Tibial nerve (tissue), 4 donors: Measurements from ENCODE around the gene DTNBP1.

Experiments used
- EP300 ChIP-seq, 2 donors: sonication (generic); formaldehyde crosslinking; IDR thresholded peaks; one replicate each; pipeline ENCODE4 v1.6.1; 2017; ENCODE audit warnings: antibody characterized with exemption in 2 of 2, mild to moderate bottlenecking in 1 of 2
- POLR2A ChIP-seq, 2 donors: fragments of 450-650 bp; IDR thresholded peaks; one replicate each; pipeline ENCODE4 v1.6.1; 2017; ENCODE audit warnings: antibody characterized with exemption in 2 of 2, mild to moderate bottlenecking in 2 of 2, moderate library complexity in 2 of 2
- TF ChIP-seq, protein P1 (sequence below), 5 experiments: fragments of 200-600 bp in 3 of 5; fragments of 450-650 bp in 2 of 5; sonication (generic) in 3 of 5; IDR thresholded peaks; one replicate each; pipeline ENCODE4 v1.5.1; 2016 to 2019; ENCODE audit warnings: antibody characterized with exemption in 5 of 5, mild to moderate bottlenecking in 3 of 5, moderate library complexity in 2 of 5

DNA sequence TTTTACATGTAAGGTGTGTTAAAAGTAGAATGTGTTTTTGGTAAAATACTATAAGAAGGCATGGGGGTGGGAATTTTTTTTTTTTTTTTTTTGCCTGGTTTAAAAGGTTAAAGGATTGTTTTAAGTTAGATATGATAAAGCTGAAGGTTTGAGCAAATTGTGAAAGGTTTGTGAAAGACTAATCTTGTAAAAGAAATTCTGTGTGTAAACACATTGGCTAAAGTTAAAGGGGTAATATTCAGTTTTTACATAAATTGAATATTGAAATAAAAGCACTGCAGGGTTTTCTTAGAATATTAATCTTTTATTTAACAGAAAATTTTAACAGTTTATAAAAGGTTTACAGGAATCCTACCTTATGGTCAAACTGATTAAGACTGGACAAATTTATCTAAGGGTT is 105.7 kb downstream of the DTNBP1 start:
- TF ChIP-seq, protein P1, sequence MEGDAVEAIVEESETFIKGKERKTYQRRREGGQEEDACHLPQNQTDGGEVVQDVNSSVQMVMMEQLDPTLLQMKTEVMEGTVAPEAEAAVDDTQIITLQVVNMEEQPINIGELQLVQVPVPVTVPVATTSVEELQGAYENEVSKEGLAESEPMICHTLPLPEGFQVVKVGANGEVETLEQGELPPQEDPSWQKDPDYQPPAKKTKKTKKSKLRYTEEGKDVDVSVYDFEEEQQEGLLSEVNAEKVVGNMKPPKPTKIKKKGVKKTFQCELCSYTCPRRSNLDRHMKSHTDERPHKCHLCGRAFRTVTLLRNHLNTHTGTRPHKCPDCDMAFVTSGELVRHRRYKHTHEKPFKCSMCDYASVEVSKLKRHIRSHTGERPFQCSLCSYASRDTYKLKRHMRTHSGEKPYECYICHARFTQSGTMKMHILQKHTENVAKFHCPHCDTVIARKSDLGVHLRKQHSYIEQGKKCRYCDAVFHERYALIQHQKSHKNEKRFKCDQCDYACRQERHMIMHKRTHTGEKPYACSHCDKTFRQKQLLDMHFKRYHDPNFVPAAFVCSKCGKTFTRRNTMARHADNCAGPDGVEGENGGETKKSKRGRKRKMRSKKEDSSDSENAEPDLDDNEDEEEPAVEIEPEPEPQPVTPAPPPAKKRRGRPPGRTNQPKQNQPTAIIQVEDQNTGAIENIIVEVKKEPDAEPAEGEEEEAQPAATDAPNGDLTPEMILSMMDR (IDR thresholded peaks at IDR 0.05), result no peak
- TF ChIP-seq POLR2A (IDR thresholded peaks at IDR 0.05), result no peak
- TF ChIP-seq EP300 (IDR thresholded peaks at IDR 0.05), result no peak
